Liver (tissue), 9 donors: ENCODE measurements around the gene DRD4. TPM values are rescaled to one million over a fixed set of nuclear protein-coding genes. Genes with fewer than 3 reads are reported as not detected.

ENCODE experiments used
- DNase-seq: peaks from one replicate; pipeline ENCODE4 v3.0.0-alpha.2; 2017; ENCODE audit warnings: low spot score
- H3K27ac ChIP-seq, 2 donors: one replicate each; pipeline ENCODE4 v1.7.0; 2013; ENCODE audit warnings: inconsistent platforms in 2 of 2, low read length in 2 of 2, control low read depth in 1 of 2, low read depth in 1 of 2, mild to moderate bottlenecking in 1 of 2
- H3K27me3 ChIP-seq, 4 donors: one replicate each; pipeline versions ENCODE4 v1.6.1 to v1.7.0; 2013; ENCODE audit warnings: low read length in 3 of 4, inconsistent platforms in 1 of 4, mild to moderate bottlenecking in 1 of 4, moderate library complexity in 1 of 4; ENCODE audit not compliant: control insufficient read depth in 4 of 4, insufficient read depth in 4 of 4
- H3K36me3 ChIP-seq, 4 donors: one replicate each; pipeline versions ENCODE4 v1.6.1 to v1.7.0; 2013; ENCODE audit warnings: low read length in 3 of 4, mild to moderate bottlenecking in 3 of 4, low read depth in 1 of 4, moderate library complexity in 1 of 4; ENCODE audit not compliant: control insufficient read depth in 4 of 4, insufficient read depth in 3 of 4
- H3K4me1 ChIP-seq, 4 donors: one replicate each; pipeline versions ENCODE4 v1.6.1 to v1.7.0; 2013; ENCODE audit warnings: low read length in 3 of 4, mild to moderate bottlenecking in 3 of 4, moderate library complexity in 1 of 4; ENCODE audit not compliant: control insufficient read depth in 4 of 4, insufficient read depth in 4 of 4
- H3K4me3 ChIP-seq, 3 donors: one replicate each; pipeline versions ENCODE4 v1.6.1 to v1.7.0; 2013; ENCODE audit warnings: low read length in 3 of 3, control low read depth in 1 of 3, low read depth in 1 of 3, mild to moderate bottlenecking in 1 of 3
- H3K9ac ChIP-seq, 2 donors: one replicate each; pipeline ENCODE4 v1.7.0; 2013; ENCODE audit warnings: low read length in 2 of 2, mild to moderate bottlenecking in 2 of 2, moderate library complexity in 2 of 2, control low read depth in 1 of 2, low read depth in 1 of 2
- H3K9me3 ChIP-seq, 4 donors: one replicate each; pipeline versions ENCODE4 v1.6.1 to v1.7.0; 2013; ENCODE audit warnings: low read length in 3 of 4; ENCODE audit not compliant: control insufficient read depth in 4 of 4
- ATF3 ChIP-seq: IDR thresholded peaks from 2 replicates; pipeline ENCODE4 v1.6.1; 2016; ENCODE audit warnings: antibody characterized with exemption
- CTCF ChIP-seq: fragments of 150-350 bp; IDR thresholded peaks from 2 replicates; pipeline ENCODE4 v1.5.1; 2017; ENCODE audit warnings: improper control_type of control experiment, low read depth, low read length; ENCODE audit not compliant: missing input control
- EGR1 ChIP-seq, 2 donors: IDR thresholded peaks; 2 replicates each; pipeline ENCODE4 v1.6.1; 2016 to 2018; ENCODE audit warnings: antibody characterized with exemption in 2 of 2, low read depth in 2 of 2
- FOXA1 ChIP-seq: IDR thresholded peaks from 2 replicates; pipeline ENCODE4 v1.6.1; 2016; ENCODE audit warnings: antibody characterized with exemption
- FOXA2 ChIP-seq: IDR thresholded peaks from 2 replicates; pipeline ENCODE4 v1.6.1; 2016; ENCODE audit warnings: antibody characterized with exemption
- GABPA ChIP-seq, 2 donors: IDR thresholded peaks in 1 of 2; conservative IDR thresholded peaks in 1 of 2; 2 replicates each; pipeline ENCODE4 v1.6.1; 2016; ENCODE audit warnings: antibody characterized with exemption in 2 of 2, mild to moderate bottlenecking in 1 of 2, moderate library complexity in 1 of 2
- HNF4A ChIP-seq, 2 donors: conservative IDR thresholded peaks; 2 replicates each; pipeline ENCODE4 v1.6.1; 2016; ENCODE audit warnings: antibody characterized with exemption in 2 of 2, mild to moderate bottlenecking in 2 of 2
- HNF4G ChIP-seq: IDR thresholded peaks from 2 replicates; pipeline ENCODE4 v1.6.1; 2016; ENCODE audit warnings: antibody characterized with exemption
- JUND ChIP-seq, 2 donors: IDR thresholded peaks; 2 replicates each; pipeline ENCODE4 v1.6.1; 2016; ENCODE audit warnings: antibody characterized with exemption in 2 of 2
- MAX ChIP-seq: IDR thresholded peaks from 2 replicates; pipeline ENCODE4 v1.6.1; 2016; ENCODE audit warnings: antibody characterized with exemption
- NR2F2 ChIP-seq: IDR thresholded peaks from 2 replicates; pipeline ENCODE4 v1.6.1; 2016; ENCODE audit warnings: antibody characterized with exemption
- RAD21 ChIP-seq, 2 donors: IDR thresholded peaks; 2 replicates each; pipeline ENCODE4 v1.6.1; 2016; ENCODE audit warnings: antibody characterized with exemption in 2 of 2, mild to moderate bottlenecking in 2 of 2
- RXRA ChIP-seq, 2 donors: IDR thresholded peaks; 2 replicates each; pipeline ENCODE4 v1.6.1; 2017 to 2018; ENCODE audit warnings: antibody characterized with exemption in 2 of 2, mild to moderate bottlenecking in 1 of 2
- SP1 ChIP-seq: IDR thresholded peaks from 2 replicates; pipeline ENCODE4 v1.6.1; 2018; ENCODE audit warnings: antibody characterized with exemption, mild to moderate bottlenecking
- TAF1 ChIP-seq: conservative IDR thresholded peaks from 2 replicates; pipeline ENCODE4 v1.6.1; 2016; ENCODE audit warnings: antibody characterized with exemption, mild to moderate bottlenecking
- YY1 ChIP-seq: IDR thresholded peaks from 2 replicates; pipeline ENCODE4 v1.6.1; 2016; ENCODE audit warnings: antibody characterized with exemption, mild to moderate bottlenecking
- WGBS: extraction: QIAGEN DNeasy Blood & Tissue Kit; methylation state at CpG from one replicate; pipeline ENCODE4 v1.1.7; 2013; 5-methylcytosine and 5-hydroxymethylcytosine counted together
- polyA plus RNA-seq, 2 donors: library from polyadenylated mRNA; stranded (reverse) in 1 of 2; unstranded in 1 of 2; fragments of 200-250 nt in 1 of 2; fragments of >200 nt in 1 of 2; fragmentation: Nextera tagmentation in 1 of 2; extraction: Ambion mirVana in 1 of 2; gene quantifications; one replicate each; pipeline versions ENCODE4 v1.2.1 to v1.2.3, GENCODE V29; 2013 to 2015
- total RNA-seq, 2 donors: library from RNA; depleted of rRNA; stranded (reverse); fragments of >200 nt; gene quantifications; one replicate each; pipeline ENCODE4 v1.2.3, GENCODE V29; 2014
- TF ChIP-seq, protein P1 (sequence below): IDR thresholded peaks from 2 replicates; pipeline ENCODE4 v1.6.1; 2016; ENCODE audit warnings: antibody characterized with exemption
- donor health status: healthy.
- donor health status: healthy.
- donor health status: healthy.
- donor health status: healthy.
- donor health status: healthy.

Gene DRD4
- total and polyA plus RNA-seq, 4 donors, result not detected

GRCh38 chr11:620935-621814 is 15.9 kb upstream of the DRD4 start:
- H3K36me3 ChIP-seq, result peaks cover 0 to 5% (median 2%) of the 10 kb centered on the region in 4 donors
- H3K4me1 ChIP-seq, result peaks cover 4 to 29% (median 15%) of the 10 kb centered on the region in 4 donors
- WGBS, result 81% methylated on average over 45 of the region's 45 CpGs
- no peaks in the 10 kb centered on the region for H3K9me3 ChIP-seq
- no peak for DNase-seq
- no peak overlapping the region for H3K4me3 ChIP-seq
- H3K27me3 ChIP-seq, result no peaks in the 10 kb centered on the region
- no peak overlapping the region for H3K27ac ChIP-seq
- no peak overlapping the region for H3K9ac ChIP-seq
- no peak for TF ChIP-seq HNF4G
- no peak for TF ChIP-seq EGR1 (IDR thresholded peaks at IDR 0.05; ENCODE audit: low read depth in 2 of 2)
- TF ChIP-seq FOXA1, result no peak
- no peak for TF ChIP-seq FOXA2
- TF ChIP-seq SP1, result no peak
- no peak for TF ChIP-seq TAF1
- TF ChIP-seq GABPA (IDR thresholded peaks at IDR 0.05 in 1 of 2, conservative IDR thresholded peaks at IDR 0.05 in 1 of 2), result no peak
- TF ChIP-seq, protein P1, sequence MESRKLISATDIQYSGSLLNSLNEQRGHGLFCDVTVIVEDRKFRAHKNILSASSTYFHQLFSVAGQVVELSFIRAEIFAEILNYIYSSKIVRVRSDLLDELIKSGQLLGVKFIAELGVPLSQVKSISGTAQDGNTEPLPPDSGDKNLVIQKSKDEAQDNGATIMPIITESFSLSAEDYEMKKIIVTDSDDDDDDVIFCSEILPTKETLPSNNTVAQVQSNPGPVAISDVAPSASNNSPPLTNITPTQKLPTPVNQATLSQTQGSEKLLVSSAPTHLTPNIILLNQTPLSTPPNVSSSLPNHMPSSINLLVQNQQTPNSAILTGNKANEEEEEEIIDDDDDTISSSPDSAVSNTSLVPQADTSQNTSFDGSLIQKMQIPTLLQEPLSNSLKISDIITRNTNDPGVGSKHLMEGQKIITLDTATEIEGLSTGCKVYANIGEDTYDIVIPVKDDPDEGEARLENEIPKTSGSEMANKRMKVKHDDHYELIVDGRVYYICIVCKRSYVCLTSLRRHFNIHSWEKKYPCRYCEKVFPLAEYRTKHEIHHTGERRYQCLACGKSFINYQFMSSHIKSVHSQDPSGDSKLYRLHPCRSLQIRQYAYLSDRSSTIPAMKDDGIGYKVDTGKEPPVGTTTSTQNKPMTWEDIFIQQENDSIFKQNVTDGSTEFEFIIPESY, result no peak
- no peak for TF ChIP-seq HNF4A (conservative IDR thresholded peaks at IDR 0.05)
- no peak for TF ChIP-seq YY1
- TF ChIP-seq RAD21 (IDR thresholded peaks at IDR 0.05), result no peak
- TF ChIP-seq MAX, result no peak
- TF ChIP-seq JUND (IDR thresholded peaks at IDR 0.05), result no peak
- no peak for TF ChIP-seq NR2F2

DNA sequence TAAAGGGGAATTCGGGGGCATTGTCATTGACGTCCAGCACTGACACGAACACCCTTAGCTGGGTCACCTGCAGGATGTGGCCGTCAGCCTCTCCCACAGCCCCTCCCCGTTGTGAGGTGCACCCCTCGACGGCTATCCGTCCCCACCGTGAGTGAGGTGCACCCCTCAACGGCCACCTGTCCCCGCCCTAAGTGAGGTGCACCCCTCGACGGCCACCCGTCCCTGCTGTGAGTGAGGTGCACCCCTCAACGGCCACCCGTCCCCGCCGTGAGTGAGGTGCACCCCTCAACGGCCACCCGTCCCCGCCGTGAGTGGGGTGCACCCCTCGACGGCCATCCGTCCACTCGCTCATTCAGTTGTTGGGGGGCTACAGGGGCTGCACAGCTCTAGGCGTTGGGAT is 15.2 kb upstream of the DRD4 start:
- 89% methylated on average over 27 of the region's 27 CpGs for WGBS
- no peak for TF ChIP-seq JUND (IDR thresholded peaks at IDR 0.05)
- TF ChIP-seq SP1, result no peak
- TF ChIP-seq FOXA2, result no peak
- TF ChIP-seq GABPA (IDR thresholded peaks at IDR 0.05 in 1 of 2, conservative IDR thresholded peaks at IDR 0.05 in 1 of 2), result no peak
- no peak for TF ChIP-seq HNF4G
- no peak for TF ChIP-seq RXRA (IDR thresholded peaks at IDR 0.05)
- no peak for TF ChIP-seq CTCF
- TF ChIP-seq HNF4A (conservative IDR thresholded peaks at IDR 0.05), result no peak
- no peak for TF ChIP-seq YY1
- no peak for TF ChIP-seq ATF3
- TF ChIP-seq MAX, result no peak
- TF ChIP-seq TAF1, result no peak
- no peak overlapping the region for H3K9ac ChIP-seq
- H3K4me1 ChIP-seq, result peaks cover 4 to 23% (median 12%) of the 10 kb centered on the region in 4 donors
- no peak overlapping the region for H3K27ac ChIP-seq
- no peak overlapping the region for H3K4me3 ChIP-seq
- no peak for DNase-seq
- peaks cover 0 to 5% (median 2%) of the 10 kb centered on the region in 4 donors for H3K36me3 ChIP-seq
- no peaks in the 10 kb centered on the region for H3K9me3 ChIP-seq
- H3K27me3 ChIP-seq, result no peaks in the 10 kb centered on the region
